Naive B cell (primary cell): ENCODE measurements around the gene CELF5. TPM values are rescaled to one million over a fixed set of nuclear protein-coding genes. Genes with fewer than 3 reads are reported as not detected.
"Not testable (repeated sequence)": the region's sequence is repeated elsewhere in the genome, so short reads cannot be mapped to it uniquely, and the experiment has no call there.

ENCODE experiments used
- ATAC-seq, 2 donors: fragments of 150-1000 bp; cut with Tn5 transposase; 2 replicates each; pipeline ENCODE4 v1.10.0; 2021; ENCODE audit warnings: low read depth in 2 of 2, mild to moderate bottlenecking in 2 of 2, moderate library complexity in 2 of 2
- DNase-seq: peaks from one replicate; pipeline ENCODE4 v3.0.0; 2022
- H3K27ac Mint-ChIP-seq, 6 donors: one replicate each; pipeline ENCODE4 v1.8.0; 2020 to 2022; ENCODE audit warnings: mild to moderate bottlenecking in 6 of 6, mixed read lengths in 6 of 6, moderate library complexity in 5 of 6, inconsistent platforms in 2 of 6
- H3K27me3 Mint-ChIP-seq, 3 donors: one replicate each; pipeline ENCODE4 v1.8.0; 2021 to 2022; ENCODE audit warnings: mixed read lengths in 3 of 3, mild to moderate bottlenecking in 1 of 3
- H3K36me3 Mint-ChIP-seq, 2 donors: one replicate each; pipeline ENCODE4 v1.8.0; 2020 to 2022; ENCODE audit warnings: mixed read lengths in 2 of 2, inconsistent platforms in 1 of 2, mild to moderate bottlenecking in 1 of 2
- H3K4me1 Mint-ChIP-seq, 3 donors: one replicate each; pipeline ENCODE4 v1.8.0; 2020 to 2022; ENCODE audit warnings: mixed read lengths in 3 of 3, inconsistent platforms in 1 of 3, mild to moderate bottlenecking in 1 of 3, moderate library complexity in 1 of 3
- H3K4me3 Mint-ChIP-seq, 8 donors: one replicate each; pipeline ENCODE4 v1.8.0; 2020 to 2022; ENCODE audit warnings: mild to moderate bottlenecking in 8 of 8, mixed read lengths in 8 of 8, moderate library complexity in 8 of 8, inconsistent platforms in 2 of 8
- H3K9me3 Mint-ChIP-seq, 7 donors: one replicate each; pipeline ENCODE4 v1.8.0; 2020 to 2022; ENCODE audit warnings: mixed read lengths in 7 of 7, mild to moderate bottlenecking in 5 of 7, inconsistent platforms in 2 of 7, moderate library complexity in 1 of 7
- polyA plus RNA-seq, 6 donors: library from polyadenylated mRNA; unstranded; fragments of 300-500 nt; fragmentation: Illumina TruSeq; gene quantifications; one replicate each; pipeline ENCODE4 v1.2.3, GENCODE V29; 2021; ENCODE audit warnings: low read depth in 6 of 6

CELF5 gene
- polyA plus RNA-seq, 6 donors from 2014 or later, result not detected

DNA sequence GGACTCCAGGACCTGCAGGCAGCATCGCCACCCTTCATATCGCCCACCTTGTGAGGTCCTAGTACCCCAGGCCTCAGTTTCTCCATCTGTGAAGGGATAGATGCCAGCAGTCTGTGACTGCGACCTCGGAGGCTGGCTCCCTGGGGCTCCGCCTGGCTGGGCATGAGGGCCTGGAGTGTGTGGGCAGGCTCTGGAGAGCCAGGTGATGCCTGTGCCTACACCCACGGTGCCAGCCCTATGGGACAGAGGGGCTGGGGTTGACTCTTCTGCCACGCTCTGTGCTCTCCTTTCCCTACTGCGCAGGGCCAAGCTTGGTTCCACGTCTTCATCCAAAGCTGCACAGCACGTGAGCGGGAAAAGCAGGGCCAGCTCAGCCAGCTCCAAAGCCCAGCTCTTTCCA, 115.9 kb downstream of the CELF5 start:
- peaks cover 4 to 7% (median 5%) of the 10 kb centered on the region in 3 donors for H3K4me1 Mint-ChIP-seq
- no peak overlapping the region for H3K27ac Mint-ChIP-seq
- no peak overlapping the region for H3K4me3 Mint-ChIP-seq
- H3K27me3 Mint-ChIP-seq, result peaks cover 0 to 6% (median 4%) of the 10 kb centered on the region in 3 donors
- DNase-seq (no peak), ATAC-seq (no peak)
- no peaks in the 10 kb centered on the region for H3K9me3 Mint-ChIP-seq
- no peaks in the 10 kb centered on the region for H3K36me3 Mint-ChIP-seq

GRCh38 chr19:3342246-3342645, 117.8 kb downstream of the CELF5 start:
- H3K4me3 Mint-ChIP-seq, result no peak overlapping the region
- H3K27ac Mint-ChIP-seq, result no peak overlapping the region
- no peaks in the 10 kb centered on the region for H3K27me3 Mint-ChIP-seq
- H3K36me3 Mint-ChIP-seq, result no peaks in the 10 kb centered on the region
- H3K9me3 Mint-ChIP-seq, result no peaks in the 10 kb centered on the region
- DNase-seq, result no peak
- ATAC-seq, result no peak
- peaks cover 4 to 7% (median 5%) of the 10 kb centered on the region in 3 donors for H3K4me1 Mint-ChIP-seq

- not testable (repeated sequence) for H3K27me3 Mint-ChIP-seq, H3K36me3 Mint-ChIP-seq, ATAC-seq, H3K4me3 Mint-ChIP-seq, H3K9me3 Mint-ChIP-seq, H3K27ac Mint-ChIP-seq, H3K4me1 Mint-ChIP-seq, DNase-seq
Measured at GRCh38 chr19:3342962-3343361, 118.5 kb downstream of the CELF5 start.

DNA sequence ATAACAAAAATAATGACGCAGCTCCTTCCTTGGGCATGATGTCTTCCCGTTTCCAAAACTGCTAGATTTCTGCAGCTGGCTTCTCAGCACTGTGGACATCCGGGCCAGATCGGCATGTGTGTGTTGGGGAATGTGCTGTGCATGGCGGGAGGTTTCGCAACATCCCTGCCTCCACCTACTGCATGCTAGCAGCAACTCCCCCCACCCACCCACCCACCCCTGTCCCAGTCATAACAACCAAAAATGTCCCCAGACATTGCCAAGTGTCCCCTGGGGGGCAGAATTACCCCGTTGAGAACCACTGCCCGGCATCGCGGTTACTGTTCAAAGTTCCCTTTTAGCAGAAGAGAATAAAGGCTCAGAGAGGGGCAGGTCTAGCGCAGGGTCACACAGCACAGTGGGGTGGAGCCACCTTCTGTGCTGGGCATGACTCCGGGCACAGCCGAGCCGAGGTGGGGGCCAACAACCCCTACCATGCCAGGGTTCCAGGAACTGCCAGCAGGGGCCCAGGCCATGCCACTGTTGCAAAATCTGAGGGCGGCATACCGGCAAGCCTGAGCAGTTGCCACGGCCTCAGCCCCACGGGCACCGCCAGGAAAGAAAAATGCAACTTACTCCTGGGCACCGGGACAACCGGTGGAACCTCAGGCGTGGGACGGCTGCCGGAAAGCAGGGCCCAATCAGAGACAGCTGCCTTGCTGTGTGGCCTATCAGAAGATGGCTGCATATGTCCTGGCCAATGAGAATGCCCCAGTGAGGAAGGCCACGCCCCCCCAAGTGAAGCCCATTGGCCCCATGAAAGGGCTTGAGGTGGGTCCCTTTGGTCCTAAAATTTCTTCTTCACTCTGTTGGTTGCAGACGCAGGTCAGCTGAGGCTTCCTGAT, 119.4 kb downstream of the CELF5 start:
- Mint-ChIP-seq H3K4me1 (peaks cover under 1 to 1% (median under 1%) of the 10 kb centered on the region in 3 donors), H3K9me3 (no peaks in the 10 kb centered on the region), H3K4me3 (no peak overlapping the region), H3K27ac (no peak overlapping the region), H3K27me3 (no peaks in the 10 kb centered on the region), H3K36me3 (no peaks in the 10 kb centered on the region)
- ATAC-seq (peak; percentile 67 to 69), DNase-seq (no peak)

DNA sequence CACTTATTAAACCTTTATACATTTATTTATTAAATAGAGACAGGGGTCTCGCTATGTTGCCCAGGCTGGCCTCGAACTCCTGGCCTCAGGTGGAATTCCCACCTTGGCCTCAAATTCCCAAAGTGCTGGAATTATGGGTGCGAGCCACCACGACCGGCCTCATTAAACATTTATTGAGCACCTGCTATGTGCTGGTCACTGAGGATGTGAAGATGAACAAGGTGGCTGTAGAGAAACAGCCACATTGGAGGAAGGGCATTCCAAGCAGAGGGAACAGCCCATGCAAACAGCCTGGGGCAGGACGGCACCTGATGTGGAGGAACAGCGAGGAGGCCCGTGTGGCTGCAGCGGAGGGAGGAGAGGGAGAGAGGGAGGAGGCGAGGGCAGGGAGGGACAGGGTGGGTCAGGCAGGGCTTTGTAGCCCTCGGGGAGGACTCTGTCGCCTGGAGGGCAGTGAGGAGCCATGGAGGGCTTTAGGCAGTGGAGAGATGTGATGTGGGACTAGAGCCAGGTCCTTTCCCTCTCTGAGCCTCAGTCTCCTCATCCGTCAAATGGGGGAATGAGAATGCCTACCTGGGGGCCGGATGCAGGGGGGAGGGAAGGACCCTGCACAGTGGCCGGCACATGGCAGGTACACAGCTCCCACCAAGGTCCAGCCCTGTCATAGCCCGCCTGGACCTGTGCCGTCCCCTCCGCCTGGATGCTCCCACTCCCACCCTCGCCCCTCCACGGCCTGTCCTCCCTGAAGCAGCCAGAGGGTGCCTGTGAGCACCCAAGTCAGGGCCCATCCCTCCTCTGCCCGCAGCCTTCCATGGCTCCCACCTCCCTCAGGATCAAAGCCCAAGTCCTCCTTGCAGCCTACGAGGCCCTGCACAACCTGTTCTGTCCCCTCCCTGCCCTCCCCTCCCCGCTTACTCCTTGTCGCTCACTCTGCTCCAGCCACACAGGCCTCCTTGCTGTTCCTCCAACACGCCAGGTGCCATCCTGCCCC, 120.4 kb downstream of the CELF5 start:
- Mint-ChIP-seq H3K27ac (peak overlapping the region in 1 of 6 donors; percentile 52), H3K27me3 (no peaks in the 10 kb centered on the region), H3K4me1 (no peaks in the 10 kb centered on the region), H3K4me3 (no peak overlapping the region), H3K9me3 (no peaks in the 10 kb centered on the region), H3K36me3 (no peaks in the 10 kb centered on the region)
- DNase-seq (no peak), ATAC-seq (no peak)

DNA sequence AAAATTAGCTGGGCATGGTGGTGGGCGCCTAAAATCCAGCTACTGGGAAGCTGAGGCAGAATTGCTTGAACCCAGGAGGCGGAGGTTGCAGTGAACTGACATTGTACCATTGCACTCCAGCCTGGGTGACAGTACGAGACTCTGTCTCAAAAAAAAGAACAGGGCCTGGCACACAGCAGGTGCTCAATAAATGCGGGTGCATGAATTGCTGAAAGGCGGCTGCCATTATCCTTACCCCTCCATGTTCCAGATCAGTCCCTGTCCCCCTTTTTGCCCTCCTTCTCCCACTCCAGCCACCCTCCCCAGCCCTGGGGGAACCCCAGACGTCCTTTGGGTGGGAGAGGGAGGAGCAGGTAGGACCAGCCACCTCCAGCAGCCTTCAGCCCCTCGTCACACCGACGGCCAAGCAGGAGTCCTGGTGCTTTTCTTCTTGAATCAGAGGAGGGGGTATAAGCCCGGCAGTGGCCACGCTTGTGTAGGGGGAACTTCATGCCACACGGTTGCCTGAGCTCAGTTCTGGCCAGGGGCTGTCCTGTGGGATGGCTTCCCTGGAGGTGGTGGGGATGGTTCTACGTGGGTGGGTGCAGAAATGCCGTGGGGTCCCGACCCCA, 121.5 kb downstream of the CELF5 start:
- H3K27me3 Mint-ChIP-seq, result no peaks in the 10 kb centered on the region
- H3K27ac Mint-ChIP-seq, result no peak overlapping the region
- DNase-seq, result no peak
- no peak overlapping the region for H3K4me3 Mint-ChIP-seq
- ATAC-seq, result no peak
- no peaks in the 10 kb centered on the region for H3K4me1 Mint-ChIP-seq
- no peaks in the 10 kb centered on the region for H3K9me3 Mint-ChIP-seq
- no peaks in the 10 kb centered on the region for H3K36me3 Mint-ChIP-seq

Other genes starting within 250 kb of the CELF5 start
- 10 to 100 TPM in 1 of 6 donors, 1 to 10 TPM in 3, under 1 TPM in 2; 0.43 to 10.7 (median 1.8) TPM for gene TLE6, start 247.1 kb upstream of the CELF5 start, polyA plus RNA-seq
- 1 to 10 TPM in 4 of 6 donors, under 1 TPM in 1, not detected in 1; 0.84 to 2.3 (median 1.9) TPM for gene TLE2, start 195.4 kb upstream of the CELF5 start, polyA plus RNA-seq
- 100 to 1,000 TPM; 294 to 651 (median 379) TPM for gene TLE5, start 162.2 kb upstream of the CELF5 start, polyA plus RNA-seq
- 1 to 10 TPM in 2 of 6 donors, under 1 TPM in 3, not detected in 1; 0.23 to 1.2 (median 0.99) TPM for gene GNA11, start 130.3 kb upstream of the CELF5 start, polyA plus RNA-seq
- under 1 TPM in 3 of 6 donors, not detected in 3; 0.21 to 0.59 (median 0.53) TPM for gene GNA15, start 88.6 kb upstream of the CELF5 start, polyA plus RNA-seq
- gene S1PR4, start 45.9 kb upstream of the CELF5 start, polyA plus RNA-seq, result 100 to 1,000 TPM; 307 to 524 (median 405) TPM
- gene NCLN, start 38.7 kb upstream of the CELF5 start, polyA plus RNA-seq, result 10 to 100 TPM; 17.1 to 47.6 (median 29.2) TPM
- gene NFIC, start 141.9 kb downstream of the CELF5 start, polyA plus RNA-seq, result 10 to 100 TPM in 1 of 6 donors, 1 to 10 TPM in 4, not detected in 1; 3.4 to 11.4 (median 5.3) TPM